RWPE2 (cell line): ENCODE results near the gene OSBPL2.

Source experiments
- ATAC-seq: fragments of 200-7000 bp; cut with Tn5 transposase; 3 replicates; pipeline ENCODE4 v1.9.1; 2021; ENCODE audit warnings: low read depth
- DNase-seq: peaks from one replicate; pipeline ENCODE4 v3.0.0-alpha.2; 2020; ENCODE audit warnings: low spot score
- H3K27ac ChIP-seq: fragments of 450-650 bp; 2 replicates; pipeline ENCODE4 v1.5.1; 2017; ENCODE audit warnings: mild to moderate bottlenecking; ENCODE audit not compliant: poor library complexity, severe bottlenecking
- H3K27me3 ChIP-seq: fragments of 250-450 bp; sonication (Bioruptor Pico); 2 replicates; pipeline ENCODE4 v1.5.1; 2021; ENCODE audit warnings: mild to moderate bottlenecking, moderate library complexity; ENCODE audit not compliant: insufficient read depth, poor library complexity, severe bottlenecking
- H3K36me3 ChIP-seq: fragments of 250-450 bp; sonication (Bioruptor Pico); 2 replicates; pipeline ENCODE4 v1.5.1; 2020; ENCODE audit warnings: low read depth, mild to moderate bottlenecking, moderate library complexity
- H3K4me1 ChIP-seq: fragments of 250-450 bp; sonication (Bioruptor Pico); 2 replicates; pipeline ENCODE4 v1.5.1; 2021; ENCODE audit warnings: mild to moderate bottlenecking, moderate library complexity; ENCODE audit not compliant: insufficient read depth, poor library complexity, severe bottlenecking
- H3K4me3 ChIP-seq: fragments of 250-450 bp; sonication (Bioruptor Pico); 2 replicates; pipeline ENCODE4 v1.5.1; 2021; ENCODE audit warnings: mild to moderate bottlenecking, moderate library complexity; ENCODE audit not compliant: severe bottlenecking
- H3K9me3 ChIP-seq: fragments of 250-450 bp; sonication (Bioruptor Pico); 2 replicates; pipeline ENCODE4 v1.5.1; 2021; ENCODE audit warnings: mild to moderate bottlenecking, moderate library complexity; ENCODE audit not compliant: severe bottlenecking
- CTCF ChIP-seq: fragments of 450-650 bp; IDR thresholded peaks from one replicate; pipeline ENCODE4 v1.5.1; 2017; ENCODE audit warnings: mild to moderate bottlenecking, moderate library complexity; ENCODE audit not compliant: poor library complexity, severe bottlenecking

Gene OSBPL2

DNA sequence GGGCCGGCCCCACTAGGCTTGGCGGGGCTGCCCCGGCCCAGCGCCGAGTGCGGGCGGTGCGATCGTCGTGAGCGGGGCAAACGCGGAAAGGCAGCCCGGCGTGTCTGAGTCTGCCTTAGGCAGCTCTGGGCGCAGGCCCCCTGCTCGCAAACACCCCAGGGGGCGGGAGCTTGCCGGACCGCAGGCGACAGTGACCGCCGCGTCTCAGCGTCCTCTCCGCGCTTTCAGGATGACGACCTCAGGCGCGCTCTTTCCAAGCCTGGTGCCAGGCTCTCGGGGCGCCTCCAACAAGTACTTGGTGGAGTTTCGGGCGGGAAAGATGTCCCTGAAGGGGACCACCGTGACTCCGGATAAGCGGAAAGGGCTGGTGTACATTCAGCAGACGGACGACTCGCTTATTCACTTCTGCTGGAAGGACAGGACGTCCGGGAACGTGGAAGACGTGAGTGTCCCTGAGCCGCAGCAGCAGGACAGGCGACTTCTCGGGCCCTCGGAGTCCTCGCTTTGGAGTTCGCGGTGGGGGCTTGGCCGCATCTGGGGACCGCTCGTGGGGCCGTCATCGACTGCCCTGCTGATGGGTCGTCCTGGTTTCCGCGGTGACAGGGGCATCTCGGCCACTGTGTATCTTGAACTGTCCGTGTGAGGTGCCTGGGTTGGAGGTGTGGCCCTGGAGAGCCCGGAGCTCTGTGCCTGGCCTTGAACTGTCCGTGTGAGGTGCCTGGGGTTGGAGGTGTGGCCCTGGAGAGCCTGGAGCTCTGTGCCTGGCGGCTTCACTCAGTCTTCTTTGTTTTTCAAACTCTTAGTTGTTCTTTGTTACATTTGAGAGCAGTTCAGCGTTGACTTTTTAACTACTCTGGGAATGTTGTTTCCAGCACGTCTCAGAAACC, 65.3 kb downstream of the OSBPL2 start:
- Histone ChIP-seq H3K36me3 (peaks cover 51% of the 10 kb centered on the region), H3K27me3 (no peaks in the 10 kb centered on the region), H3K27ac (peak overlapping the region; percentile 80), H3K9me3 (no peaks in the 10 kb centered on the region), H3K4me1 (peaks cover 28% of the 10 kb centered on the region), H3K4me3 (peak overlapping the region; percentile 75)
- no peak for TF ChIP-seq CTCF
- ATAC-seq (peak; percentile 4; the same call in 2 of the 3 replicates), DNase-seq (peak; percentile 91)

- DNase-seq (peak; percentile 89), ATAC-seq (peak; percentile 0; the same call in 1 of the 3 replicates)
- TF ChIP-seq CTCF = no peak
- no peaks in the 10 kb centered on the region for H3K27me3 ChIP-seq
- H3K9me3 ChIP-seq = no peaks in the 10 kb centered on the region
- peak overlapping the region; percentile 75 for H3K4me3 ChIP-seq
- peaks cover 58% of the 10 kb centered on the region for H3K36me3 ChIP-seq
- H3K27ac ChIP-seq = peak overlapping the region; percentile 80
- H3K4me1 ChIP-seq = peaks cover 28% of the 10 kb centered on the region
Measured at GRCh38 chr20:62304331-62305148, 66.2 kb downstream of the OSBPL2 start.

GRCh38 chr20:62305149-62305764, 66.9 kb downstream of the OSBPL2 start:
- TF ChIP-seq CTCF = no peak
- Histone ChIP-seq H3K4me1 (peaks cover 28% of the 10 kb centered on the region), H3K27me3 (no peaks in the 10 kb centered on the region), H3K36me3 (peaks cover 65% of the 10 kb centered on the region), H3K9me3 (no peaks in the 10 kb centered on the region), H3K27ac (peak overlapping the region; percentile 80), H3K4me3 (no peak overlapping the region)
- DNase-seq = peak; percentile 90
- ATAC-seq = no peak

- Histone ChIP-seq H3K4me3 (no peak overlapping the region), H3K4me1 (peaks cover 28% of the 10 kb centered on the region), H3K27me3 (no peaks in the 10 kb centered on the region), H3K36me3 (peaks cover 72% of the 10 kb centered on the region), H3K27ac (peak overlapping the region; percentile 80), H3K9me3 (no peaks in the 10 kb centered on the region)
- ATAC-seq (peak; percentile 0; the same call in 1 of the 3 replicates), DNase-seq (peak; percentile 91)
- TF ChIP-seq CTCF = no peak
Measured at GRCh38 chr20:62305765-62306413, 67.6 kb downstream of the OSBPL2 start.
